HG03469 (cell line): ENCODE results near the gene HCRTR1.

Experiments used
- ATAC-seq: cut with Tn5 transposase; IDR thresholded peaks from one replicate; pipeline ENCODE4 v1.9.1; 2021; ENCODE audit warnings: mild to moderate bottlenecking, moderate library complexity, moderate number of reproducible peaks; ENCODE audit not compliant: unreplicated experiment

HCRTR1 gene

DNA sequence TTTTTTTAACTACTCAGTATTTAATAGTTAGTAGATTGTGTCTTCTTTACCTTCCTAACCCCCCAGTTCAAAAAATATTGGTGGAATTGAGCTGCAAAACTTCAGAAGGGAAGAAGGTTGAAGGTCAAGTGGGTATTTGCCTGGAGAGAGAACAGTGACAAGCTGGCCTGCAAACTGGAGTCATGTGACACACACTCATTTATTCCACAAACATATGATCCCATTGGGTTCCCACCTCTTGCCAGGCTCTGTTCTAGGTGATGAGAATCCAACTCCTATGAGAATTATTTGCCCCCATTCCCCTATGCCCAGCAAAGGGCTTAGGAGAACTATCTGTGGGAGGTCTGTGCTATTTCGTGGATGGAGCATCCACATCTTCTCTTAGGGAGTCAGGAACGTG lies 30.7 kb downstream of the HCRTR1 start:
- no peak for ATAC-seq

GRCh38 chr1:31648641-31649357 lies 31.3 kb downstream of the HCRTR1 start:
- ATAC-seq: no peak

- no peak for ATAC-seq
These were observed 32.9 kb downstream of the HCRTR1 start for GRCh38 chr1:31650161-31651088.

DNA sequence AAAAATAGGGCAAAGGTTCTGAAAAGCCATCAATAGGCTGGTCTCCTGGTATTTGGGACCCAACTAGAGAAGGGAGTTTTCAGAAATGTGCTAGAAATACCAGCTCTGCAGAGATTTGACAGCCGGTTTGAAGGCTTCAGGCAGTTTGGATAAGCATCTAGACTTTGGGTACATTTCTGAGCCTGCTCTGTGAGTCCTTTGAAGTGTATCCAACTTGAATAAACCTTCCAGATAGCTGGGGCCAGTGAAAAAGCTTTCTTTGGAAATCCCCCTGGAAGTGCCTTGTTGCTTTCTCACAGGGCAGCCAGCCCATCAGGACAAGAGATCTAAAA lies 33.6 kb downstream of the HCRTR1 start:
- no peak for ATAC-seq

GRCh38 chr1:31651766-31652165 lies 34.3 kb downstream of the HCRTR1 start:
- ATAC-seq: no peak

DNA sequence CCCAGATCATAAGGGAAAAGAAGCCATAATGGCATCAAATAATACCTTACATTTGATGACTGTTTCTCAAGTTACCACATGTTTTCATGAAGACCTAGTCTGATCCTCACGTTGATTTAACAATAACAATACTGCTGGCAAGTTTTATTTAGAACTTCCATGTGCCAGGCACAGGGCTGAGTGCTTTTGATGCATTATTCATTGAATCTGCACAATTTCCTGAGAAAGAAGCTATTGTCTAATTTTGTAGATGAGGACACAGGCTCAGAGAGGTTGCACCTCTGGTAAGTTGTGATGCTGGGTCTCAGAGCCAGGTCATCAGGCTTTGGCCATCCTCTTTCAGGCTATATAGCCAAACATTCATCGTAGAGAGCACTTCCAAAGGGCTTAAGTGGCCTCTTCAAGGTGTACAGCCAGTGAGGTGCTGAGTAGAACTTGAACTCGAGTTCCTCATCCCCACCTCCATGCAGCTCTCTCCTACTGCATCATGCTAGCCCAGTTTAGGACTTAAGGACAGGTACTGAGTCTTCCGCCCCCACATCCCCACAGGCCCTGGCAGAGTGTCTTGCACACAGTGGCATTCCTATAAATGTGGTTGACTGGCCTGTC lies 35.5 kb downstream of the HCRTR1 start:
- no peak for ATAC-seq

- ATAC-seq: no peak
These were observed 36.4 kb downstream of the HCRTR1 start for GRCh38 chr1:31653717-31654473.

- ATAC-seq: no peak
These were observed 36.9 kb downstream of the HCRTR1 start for GRCh38 chr1:31654474-31654776.

GRCh38 chr1:31655104-31655503 lies 37.6 kb downstream of the HCRTR1 start:
- ATAC-seq: no peak

DNA sequence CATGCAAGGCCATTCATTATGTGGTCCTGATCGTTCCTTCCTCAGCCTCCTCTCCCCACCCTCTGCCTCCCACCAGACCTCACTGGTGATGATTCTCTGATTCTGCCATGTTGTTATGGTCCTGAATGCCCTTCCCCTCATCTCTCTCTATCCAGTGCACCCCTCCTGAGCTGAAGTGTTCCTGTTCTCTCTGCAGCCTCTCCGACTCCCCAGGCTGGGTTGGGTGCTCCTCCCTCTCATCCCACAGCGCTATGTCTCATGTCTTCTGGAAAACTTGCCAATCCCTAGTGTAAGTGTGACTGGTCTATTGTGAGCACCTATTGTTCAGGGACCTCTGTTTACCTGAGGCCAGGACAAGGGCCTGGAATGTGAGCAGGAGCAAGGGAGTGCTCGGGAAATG lies 38.3 kb downstream of the HCRTR1 start:
- ATAC-seq: no peak

DNA sequence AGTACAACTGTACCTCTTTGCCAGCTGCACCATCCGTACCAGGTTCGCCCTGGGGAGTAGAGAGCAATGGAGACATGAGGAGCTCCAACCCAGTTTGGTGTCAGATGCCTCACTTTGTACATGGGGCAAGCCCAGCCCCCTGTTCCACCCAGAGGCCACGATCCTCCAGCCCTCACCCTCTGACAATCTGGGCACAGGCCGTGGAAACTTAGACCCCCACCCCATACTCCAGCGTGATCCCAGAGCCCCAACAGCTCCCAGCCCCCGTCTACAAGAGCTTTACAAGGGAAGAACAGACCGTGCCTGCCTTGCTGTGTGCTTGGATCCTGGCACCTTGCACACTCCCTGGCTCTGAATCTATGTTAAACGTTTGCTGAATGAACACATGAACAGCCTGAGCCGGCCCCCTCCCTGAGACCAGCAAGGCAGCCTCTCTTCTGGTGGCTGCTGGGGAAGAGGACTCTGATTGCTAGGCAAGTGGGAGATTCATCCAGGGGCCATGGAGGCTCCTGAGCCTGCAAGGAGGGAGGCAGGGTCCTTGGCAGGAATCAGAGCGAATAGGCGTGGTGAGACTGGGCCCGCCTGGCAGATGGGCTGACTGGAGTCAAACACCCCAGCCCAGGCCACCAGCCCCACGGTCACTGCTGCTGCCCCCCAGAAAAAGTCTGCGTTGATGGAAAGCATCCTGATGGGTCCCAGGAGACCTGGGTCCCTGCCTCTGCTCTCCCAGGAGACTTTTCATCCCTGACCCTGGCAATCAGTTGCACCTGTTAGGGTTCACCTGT lies 39.7 kb downstream of the HCRTR1 start:
- no peak for ATAC-seq

- ATAC-seq: no peak
These were observed 40.6 kb downstream of the HCRTR1 start for GRCh38 chr1:31657972-31658510.

GRCh38 chr1:31658721-31659120 lies 41.2 kb downstream of the HCRTR1 start:
- no peak for ATAC-seq

GRCh38 chr1:31659889-31660288 lies 42.4 kb downstream of the HCRTR1 start:
- no peak for ATAC-seq

GRCh38 chr1:31660871-31661455 lies 43.5 kb downstream of the HCRTR1 start:
- no peak for ATAC-seq

- no peak for ATAC-seq
These were observed 44.4 kb downstream of the HCRTR1 start for GRCh38 chr1:31661856-31662255.

DNA sequence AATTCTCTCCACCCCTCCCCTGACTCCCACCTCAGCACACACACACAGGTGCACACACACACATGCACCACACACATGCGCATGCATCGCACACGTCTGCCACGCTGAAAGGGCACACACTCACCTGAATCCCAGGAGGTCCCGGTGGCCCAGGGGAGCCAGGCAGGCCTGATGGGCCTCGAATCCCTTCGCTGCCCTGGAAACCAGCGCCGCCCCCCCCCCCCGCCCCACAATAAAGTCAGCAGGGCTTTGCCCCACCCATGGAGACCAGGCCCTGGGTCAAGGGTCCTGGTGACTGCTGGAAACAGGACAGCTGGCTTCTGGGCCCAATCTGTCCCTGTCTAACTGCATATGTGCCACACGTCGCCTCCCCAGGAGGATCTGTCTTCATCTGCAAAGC lies 45.0 kb downstream of the HCRTR1 start:
- ATAC-seq: no peak

GRCh38 chr1:31663622-31664452 lies 46.3 kb downstream of the HCRTR1 start:
- no peak for ATAC-seq

DNA sequence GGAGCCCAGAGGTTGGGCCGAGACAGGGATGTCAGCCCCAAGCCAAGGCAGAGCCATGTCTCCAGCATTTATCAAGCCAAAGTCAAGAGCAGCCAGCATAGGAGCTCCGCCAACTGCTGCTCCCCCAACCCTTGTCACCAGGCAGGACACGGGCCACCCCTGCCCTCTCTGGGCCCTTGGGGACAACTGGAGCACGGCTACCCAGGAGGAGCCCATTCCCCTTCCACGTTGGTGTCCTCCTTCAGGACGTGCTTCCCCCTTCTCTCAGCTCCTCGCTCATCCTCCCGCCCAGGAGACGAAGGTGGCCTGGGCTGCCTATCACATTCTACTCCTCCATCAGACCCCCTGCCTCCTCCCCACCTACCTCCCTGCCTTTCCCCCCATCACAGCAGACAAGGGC lies 47.0 kb downstream of the HCRTR1 start:
- no peak for ATAC-seq
